Keratinocyte (primary cell): ENCODE data around the gene CRTC2. TPM values are rescaled to one million over a fixed set of nuclear protein-coding genes. Genes with fewer than 3 reads are reported as not detected.

ENCODE experiments used
- DNase-seq: peaks from one replicate; pipeline ENCODE4 v3.0.0-alpha.2; 2011; ENCODE audit warnings: low read depth, missing footprints, low spot score
- FAIRE-seq: peaks from 2 replicates; lab custom pipeline; 2011; peaks lifted over from hg19 to GRCh38; lab: Jason Lieb, UNC
- H2AFZ ChIP-seq: 2 replicates; pipeline ENCODE4 v1.6.0; 2012; ENCODE audit warnings: low read length, control low read depth, inconsistent platforms; ENCODE audit not compliant: control insufficient read depth
- H3K27ac ChIP-seq: 2 replicates; pipeline ENCODE4 v1.5.1; 2011; ENCODE audit warnings: low read length; ENCODE audit not compliant: control insufficient read depth, insufficient read depth
- H3K27me3 ChIP-seq: 3 replicates; pipeline ENCODE4 v1.6.0; 2011; ENCODE audit warnings: low read length; ENCODE audit not compliant: control insufficient read depth, insufficient read depth; ENCODE audit errors: extremely low read depth
- H3K36me3 ChIP-seq, 2 experiments: 2 replicates in 1 of 2; 3 replicates in 1 of 2; pipeline ENCODE4 v1.5.1; 2011; ENCODE audit warnings: low read length in 2 of 2, mild to moderate bottlenecking in 1 of 2; ENCODE audit not compliant: control insufficient read depth in 2 of 2, insufficient read depth in 2 of 2; ENCODE audit errors: extremely low read depth in 1 of 2
- H3K4me1 ChIP-seq: 3 replicates; pipeline ENCODE4 v1.5.1; 2011; ENCODE audit warnings: low read length; ENCODE audit not compliant: control insufficient read depth, insufficient read depth; ENCODE audit errors: extremely low read depth
- H3K4me2 ChIP-seq: 3 replicates; pipeline ENCODE4 v1.6.0; 2011; ENCODE audit warnings: low read depth, low read length; ENCODE audit not compliant: control insufficient read depth, insufficient read depth; ENCODE audit errors: extremely low read depth
- H3K4me3 ChIP-seq, 3 experiments: fragments of 200-600 bp in 1 of 3; sonication (generic) in 1 of 3; 2 replicates in 2 of 3; 3 replicates in 1 of 3; pipeline ENCODE4 v1.5.1; 2011 to 2016; ENCODE audit warnings: low read length in 3 of 3, mild to moderate bottlenecking in 3 of 3, control low read depth in 2 of 3, inconsistent platforms in 1 of 3, low read depth in 1 of 3, mixed read lengths in 1 of 3, mixed run types in 1 of 3, moderate library complexity in 1 of 3; ENCODE audit not compliant: control insufficient read depth in 2 of 3, insufficient read depth in 2 of 3; ENCODE audit errors: extremely low read depth in 1 of 3
- H3K79me2 ChIP-seq: 2 replicates; pipeline ENCODE4 v1.6.0; 2012; ENCODE audit warnings: low read length; ENCODE audit not compliant: control insufficient read depth, insufficient read depth
- H3K9ac ChIP-seq: 3 replicates; pipeline ENCODE4 v1.6.0; 2011; ENCODE audit warnings: low read length; ENCODE audit not compliant: control insufficient read depth, insufficient read depth; ENCODE audit errors: extremely low read depth
- H3K9me1 ChIP-seq: 3 replicates; pipeline ENCODE4 v1.6.0; 2011; ENCODE audit warnings: low read length; ENCODE audit not compliant: control insufficient read depth, insufficient read depth; ENCODE audit errors: extremely low read depth
- H3K9me3 ChIP-seq: 2 replicates; pipeline ENCODE4 v1.5.1; 2012; ENCODE audit warnings: low read depth, low read length; ENCODE audit not compliant: control insufficient read depth
- H4K20me1 ChIP-seq: 3 replicates; pipeline ENCODE4 v1.6.0; 2011; ENCODE audit warnings: low read length; ENCODE audit not compliant: control insufficient read depth, insufficient read depth; ENCODE audit errors: extremely low read depth
- CTCF ChIP-seq, 3 experiments: IDR thresholded peaks in 1 of 3; conservative IDR thresholded peaks in 1 of 3; optimal IDR thresholded peaks in 1 of 3; 2 replicates in 2 of 3; 3 replicates in 1 of 3; pipeline versions ENCODE3 to v1.5.1; 2011; ENCODE audit warnings: low read length in 3 of 3, mild to moderate bottlenecking in 3 of 3, moderate library complexity in 2 of 3, control low read depth in 1 of 3, inconsistent platforms in 1 of 3; ENCODE audit not compliant: insufficient read depth in 2 of 3; ENCODE audit errors: extremely low read depth in 1 of 3
- EZH2 ChIP-seq: IDR thresholded peaks from one replicate; pipeline ENCODE4 v1.6.1; 2012; ENCODE audit warnings: inconsistent platforms, mild to moderate bottlenecking, low read length, moderate library complexity
- dilution Hi-C: fragments of 300-500 bp; cut with MboI; formaldehyde crosslinking; loops from one replicate; pipeline ENCODE4 v1.7.0; 2020; ENCODE audit warnings: low sequenced_read_pairs; ENCODE audit not compliant: extremely low pct_ligation_motif_present
- polyA plus RNA-seq, 5 experiments: library from polyadenylated mRNA; depleted of rRNA in 3 of 5; stranded (reverse) in 3 of 5; stranded (forward) in 1 of 5; unstranded in 1 of 5; fragments of >200 nt; gene quantifications; 1 replicate in 1 of 5; 2 replicates in 3 of 5; 3 replicates in 1 of 5; pipeline versions ENCODE4 v1.2.1 to v1.2.3, GENCODE V29; 2011 to 2012; ENCODE audit warnings: missing spikeins in 2 of 5, low read depth in 1 of 5, low replicate concordance in 1 of 5

CRTC2 gene
- polyA plus RNA-seq, 1 donor (not counting 4 experiments of a cell fraction or from before 2014, with no cell fraction given): 15.9 TPM

- H3K9ac ChIP-seq: peak overlapping the region; percentile 83
- dilution Hi-C loops: no loop called here
- no peak for FAIRE-seq
- H3K4me3 ChIP-seq: peak overlapping the region; percentile 53 to 79 (median 64)
- no peaks in the 10 kb centered on the region for H3K79me2 ChIP-seq
- H2AFZ ChIP-seq: peak overlapping the region; percentile 78
- no peaks in the 10 kb centered on the region for H3K9me1 ChIP-seq
- TF ChIP-seq EZH2 (no peak), CTCF (optimal IDR thresholded peaks at IDR 0.05 in 1 of 3, IDR thresholded peaks at IDR 0.05 in 1 of 3, conservative IDR thresholded peaks at IDR 0.05 in 1 of 3; ENCODE audit: extremely low read depth in 1 of 3, insufficient read depth in 2 of 3, low read length in 3 of 3) (no peak)
- H3K36me3 ChIP-seq: peaks cover 0 to 4% of the 10 kb centered on the region in 2 experiments
- no peaks in the 10 kb centered on the region for H3K27me3 ChIP-seq
- H3K27ac ChIP-seq: no peak overlapping the region
- H3K4me2 ChIP-seq: peak overlapping the region; percentile 92
- no peak for DNase-seq
- no peaks in the 10 kb centered on the region for H3K9me3 ChIP-seq
- H4K20me1 ChIP-seq: no peaks in the 10 kb centered on the region
- peaks cover 25% of the 10 kb centered on the region for H3K4me1 ChIP-seq
Measured at GRCh38 chr1:153968408-153968807, 10.0 kb upstream of the CRTC2 start.

- H3K9me3 ChIP-seq: no peaks in the 10 kb centered on the region
- no peaks in the 10 kb centered on the region for H3K27me3 ChIP-seq
- H2AFZ ChIP-seq: peak overlapping the region; percentile 78
- TF ChIP-seq EZH2 (no peak), CTCF (optimal IDR thresholded peaks at IDR 0.05 in 1 of 3, IDR thresholded peaks at IDR 0.05 in 1 of 3, conservative IDR thresholded peaks at IDR 0.05 in 1 of 3; ENCODE audit: extremely low read depth in 1 of 3, insufficient read depth in 2 of 3, low read length in 3 of 3) (no peak)
- peak overlapping the region; percentile 92 for H3K4me2 ChIP-seq
- peak overlapping the region; percentile 78 for H3K27ac ChIP-seq
- no peaks in the 10 kb centered on the region for H3K9me1 ChIP-seq
- H3K4me1 ChIP-seq: peaks cover 25% of the 10 kb centered on the region
- FAIRE-seq: no peak
- no peaks in the 10 kb centered on the region for H4K20me1 ChIP-seq
- peak overlapping the region; percentile 83 for H3K9ac ChIP-seq
- peaks cover 0 to 4% of the 10 kb centered on the region in 2 experiments for H3K36me3 ChIP-seq
- no peak for DNase-seq
- dilution Hi-C loops: no loop called here
- H3K79me2 ChIP-seq: peaks cover 2% of the 10 kb centered on the region
- H3K4me3 ChIP-seq: peak overlapping the region; percentile 53 to 79 (median 64)
Measured at GRCh38 chr1:153968000-153968363, 9.6 kb upstream of the CRTC2 start.
